Amygdala (tissue), 56 donors: ENCODE measurements around the gene VPS4B.

ENCODE experiments used
- DNase-seq, 56 donors: peaks; one replicate each; lab custom pipeline; 2025; lab: John Stamatoyannopoulos, UW

Gene VPS4B

GRCh38 chr18:63433334-63433866, 11.1 kb upstream of the VPS4B start:
- DNase-seq: no peak

GRCh38 chr18:63431180-63431579, 8.9 kb upstream of the VPS4B start:
- no peak for DNase-seq

- no peak for DNase-seq
Measured at GRCh38 chr18:63430526-63430925, 8.2 kb upstream of the VPS4B start.

GRCh38 chr18:63427558-63427957, 5.3 kb upstream of the VPS4B start:
- no peak for DNase-seq

- peak in 10 of 56 donors; percentile 43 to 93 (median 72) for DNase-seq
Measured at GRCh38 chr18:63422864-63423304, 608 bp upstream of the VPS4B start.

- DNase-seq: no peak
Measured at GRCh38 chr18:63421514-63421913, 762 bp downstream of the VPS4B start.

- DNase-seq: no peak
Measured at GRCh38 chr18:63412953-63413352, 9.3 kb downstream of the VPS4B start.

GRCh38 chr18:63410792-63411191, 11.5 kb downstream of the VPS4B start:
- DNase-seq: no peak

- no peak for DNase-seq
Measured at GRCh38 chr18:63409301-63409700, 13.0 kb downstream of the VPS4B start.

- DNase-seq: no peak
Measured at GRCh38 chr18:63407734-63408133, 14.5 kb downstream of the VPS4B start.

- DNase-seq: peak in 1 of 56 donors; percentile 4
Measured at GRCh38 chr18:63405986-63406385, 16.3 kb downstream of the VPS4B start.

- DNase-seq: no peak
Measured at GRCh38 chr18:63402246-63403162, 19.8 kb downstream of the VPS4B start.

- no peak for DNase-seq
Measured at GRCh38 chr18:63399300-63399699, 23.0 kb downstream of the VPS4B start.

GRCh38 chr18:63397349-63397748, 24.9 kb downstream of the VPS4B start:
- DNase-seq: no peak

GRCh38 chr18:63395503-63395902, 26.8 kb downstream of the VPS4B start:
- no peak for DNase-seq

GRCh38 chr18:63394954-63395353, 27.3 kb downstream of the VPS4B start:
- DNase-seq: no peak

GRCh38 chr18:63387861-63388260, 34.4 kb downstream of the VPS4B start:
- no peak for DNase-seq

GRCh38 chr18:63382843-63383242, 39.4 kb downstream of the VPS4B start:
- DNase-seq: no peak

- DNase-seq: no peak
Measured at GRCh38 chr18:63379639-63379962, 42.7 kb downstream of the VPS4B start.

GRCh38 chr18:63378919-63379638, 43.2 kb downstream of the VPS4B start:
- no peak for DNase-seq

- no peak for DNase-seq
Measured at GRCh38 chr18:63377275-63377980, 44.8 kb downstream of the VPS4B start.
